H1 (cell line): Measurements from ENCODE around the gene TSPAN2. TPM values are rescaled to one million over a fixed set of nuclear protein-coding genes. Genes with fewer than 3 reads are reported as not detected.

Experiments
- BCL11A ChIP-seq, 2 experiments: IDR thresholded peaks; one replicate each; pipeline ENCODE4 v1.6.1; 2011; ENCODE audit warnings: low read depth in 2 of 2, low read length in 2 of 2, mild to moderate bottlenecking in 2 of 2
- CBX5 ChIP-seq: fragments of 300-800, 300-1000 bp; sonication (generic); IDR thresholded peaks from 2 replicates; pipeline ENCODE4 v1.7.1; 2016; ENCODE audit warnings: antibody characterized with exemption, low read length, low read depth
- CHD7 ChIP-seq: fragments of 300-600 bp; sonication (generic); IDR thresholded peaks from 2 replicates; pipeline ENCODE4 v1.7.1; 2012; ENCODE audit warnings: low read length, moderate library complexity, mild to moderate bottlenecking, inconsistent platforms; ENCODE audit not compliant: insufficient replicate concordance
- EP300 ChIP-seq, 2 experiments: IDR thresholded peaks; 1 replicate in 1 of 2; 2 replicates in 1 of 2; pipeline ENCODE4 v1.6.1; 2011 to 2012; ENCODE audit warnings: low read depth in 2 of 2, low read length in 2 of 2, mild to moderate bottlenecking in 2 of 2, borderline replicate concordance in 1 of 2, inconsistent platforms in 1 of 2, moderate library complexity in 1 of 2
- EZH2 ChIP-seq: fragments of 200-600 bp; sonication (generic); IDR thresholded peaks from 2 replicates; pipeline ENCODE4 v1.7.1; 2012; ENCODE audit warnings: low read depth, mild to moderate bottlenecking, moderate library complexity, low read length, inconsistent platforms; ENCODE audit not compliant: severe bottlenecking
- GTF2F1 ChIP-seq: IDR thresholded peaks from 2 replicates; pipeline ENCODE4 v1.6.1; 2012; ENCODE audit warnings: low read depth, low read length, improper control_type of control experiment, borderline replicate concordance
- HDAC6 ChIP-seq: IDR thresholded peaks from one replicate; pipeline ENCODE4 v1.7.1; 2012; ENCODE audit warnings: low read depth, mild to moderate bottlenecking, inconsistent platforms, low read length, moderate library complexity
- RXRA ChIP-seq: IDR thresholded peaks from 2 replicates; pipeline ENCODE4 v1.6.1; 2011; ENCODE audit warnings: low read depth, mild to moderate bottlenecking, low read length, moderate library complexity; ENCODE audit not compliant: insufficient read depth
- SIN3A ChIP-seq, 2 experiments: IDR thresholded peaks in 1 of 2; conservative IDR thresholded peaks in 1 of 2; 2 replicates each; pipeline ENCODE4 v1.6.1; 2011 to 2012; ENCODE audit warnings: low read length in 2 of 2, improper control_type of control experiment in 1 of 2, low read depth in 1 of 2, mild to moderate bottlenecking in 1 of 2
- SP4 ChIP-seq: IDR thresholded peaks from 2 replicates; pipeline ENCODE4 v1.6.1; 2012; ENCODE audit warnings: low read length, inconsistent platforms
- polyA plus RNA-seq, 7 experiments: library from polyadenylated mRNA; depleted of rRNA in 3 of 7; stranded (reverse) in 5 of 7; unstranded in 2 of 7; fragments of >200 nt in 5 of 7; fragments of 200-250 nt in 2 of 7; gene quantifications; 1 replicate in 5 of 7; 2 replicates in 1 of 7; 4 replicates in 1 of 7; pipeline versions ENCODE4 v1.2.1 to v1.2.3, GENCODE V29; 2011 to 2013; ENCODE audit warnings: missing spikeins in 2 of 7, mixed read lengths in 2 of 7
- total RNA-seq: library from RNA; stranded (reverse); fragmentation: NEBNext Ultra II Directional; extraction: Animal tissue kit (Norgen Biotek cat#: 25700); gene quantifications from 2 replicates; pipeline ENCODE4 v1.2.1, GENCODE V29; 2021

The TSPAN2 gene
- total and polyA plus RNA-seq, 2 of the 8 experiments (the other 6 are each of a cell fraction or from before 2014, with no cell fraction given): 7.4 to 14.2 TPM

DNA sequence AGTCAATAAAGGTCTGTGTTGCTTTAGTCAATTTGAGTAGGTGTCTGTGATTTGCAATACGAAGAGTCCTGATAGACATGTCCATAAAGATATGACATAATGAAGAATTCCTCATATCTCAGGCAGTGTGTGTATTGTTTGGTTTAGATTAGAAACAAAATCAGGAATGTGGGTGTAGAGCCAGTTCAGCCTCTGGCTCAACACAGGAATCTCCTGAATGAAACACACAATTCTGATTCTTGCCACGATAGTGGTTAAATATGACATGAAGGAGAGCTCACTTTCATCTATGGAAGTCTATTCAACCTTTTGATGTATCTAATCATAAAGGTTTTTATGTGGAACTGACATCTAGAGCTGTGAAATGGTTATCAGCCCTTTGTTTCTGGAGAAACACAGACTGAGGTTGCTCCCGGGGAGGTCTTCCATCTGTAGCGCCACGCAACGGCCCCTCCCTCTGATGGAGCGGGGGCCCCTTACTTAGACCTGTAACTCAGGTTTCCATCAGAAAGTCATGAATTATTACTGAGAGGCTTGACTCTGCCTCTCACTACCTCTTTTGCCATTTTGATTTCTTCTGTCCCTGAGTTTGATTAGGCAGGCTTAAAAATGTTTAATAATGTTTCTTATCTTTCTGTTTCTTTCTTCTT lies 19.5 kb downstream of the TSPAN2 start (continued):
- TF ChIP-seq CHD7 (no peak), BCL11A (IDR thresholded peaks at IDR 0.05; ENCODE audit: low read depth in 2 of 2, low read length in 2 of 2) (no peak), EZH2 (no peak), CBX5 (no peak), SIN3A (conservative IDR thresholded peaks at IDR 0.05 in 1 of 2, IDR thresholded peaks at IDR 0.05 in 1 of 2; ENCODE audit: low read depth in 1 of 2, low read length in 2 of 2) (no peak), EP300 (IDR thresholded peaks at IDR 0.05; ENCODE audit: borderline replicate concordance in 1 of 2, low read depth in 2 of 2, low read length in 2 of 2) (no peak), HDAC6 (no peak), SP4 (no peak), RXRA (no peak), GTF2F1 (no peak)
